ENCODE data around the gene NACC1.

NACC1 gene

GRCh38 chr19:13128583-13128982, 10.5 kb downstream of the NACC1 start:
- no peak overlapping the region for H3K27ac ChIP-seq (ENCODE audit: extremely low read depth, low read depth, low read length)
- no peak overlapping the region for H3K4me3 ChIP-seq (ENCODE audit: low read depth, low read length)
- no peak for TF ChIP-seq ZNF610 (tag by site-specific recombination; IDR thresholded peaks at IDR 0.05; ENCODE audit: borderline replicate concordance)
- H3K4me1 ChIP-seq (ENCODE audit: control insufficient read depth, insufficient read depth, low read length): no peaks in the 10 kb centered on the region
- H3K36me3 ChIP-seq (ENCODE audit: control insufficient read depth in 2 of 2, insufficient read depth in 1 of 2, low read length in 2 of 2): peaks cover 4 to 36% of the 10 kb centered on the region in 2 experiments; a peak in 2 of 3 replicates
- ChIA-PET CTCF (interaction anchor here (0.7 kb wide), 1 partner anchor 158 kb away, joined by 3 read pairs; no protein-coding TSS in a partner anchor), POLR2A (interaction anchor here (0.7 to 1.0 kb wide), 4 partner anchors 9 to 24 kb away, joined by 3 to 4 read pairs (median 3); partner anchors contain the start of gene NACC1)
- H3K9me3 ChIP-seq (ENCODE audit: control insufficient read depth, insufficient read depth, low read depth, low read length): no peaks in the 10 kb centered on the region

- Histone ChIP-seq H3K4me1 (ENCODE audit: control insufficient read depth, insufficient read depth, low read length) (no peaks in the 10 kb centered on the region), H3K36me3 (ENCODE audit: control insufficient read depth in 2 of 2, insufficient read depth in 1 of 2, low read length in 2 of 2) (peaks cover 9 to 38% of the 10 kb centered on the region in 2 experiments; a peak in 2 of 3 replicates), H3K4me3 (ENCODE audit: low read depth, low read length) (no peak overlapping the region), H3K9me3 (ENCODE audit: control insufficient read depth, insufficient read depth, low read depth, low read length) (no peaks in the 10 kb centered on the region), H3K27ac (ENCODE audit: extremely low read depth, low read depth, low read length) (no peak overlapping the region)
- no peak for TF ChIP-seq HOXA7 (CRISPR knock-in tag; IDR thresholded peaks at IDR 0.05; ENCODE audit: borderline replicate concordance)
- TF ChIP-seq ZXDB (tag by site-specific recombination; IDR thresholded peaks at IDR 0.05): no peak
- no peak for TF ChIP-seq ZNF776 (tag by site-specific recombination; IDR thresholded peaks at IDR 0.05; ENCODE audit: borderline replicate concordance)
- no peak for TF ChIP-seq ZNF837 (tag by site-specific recombination; IDR thresholded peaks at IDR 0.05)
- no peak for TF ChIP-seq ZNF449 (tag by site-specific recombination; IDR thresholded peaks at IDR 0.05)
- TF ChIP-seq KLF9 (tag by site-specific recombination; IDR thresholded peaks at IDR 0.05; ENCODE audit: low read depth): no peak
- no peak for TF ChIP-seq ZNF600 (tag by site-specific recombination; IDR thresholded peaks at IDR 0.05)
- TF ChIP-seq ATF2 (tag by site-specific recombination; IDR thresholded peaks at IDR 0.05; ENCODE audit: low read depth): no peak
- POLR2A ChIA-PET: interaction anchor here (0.7 to 1.3 kb wide), 4 partner anchors 11 to 23 kb away, joined by 3 to 4 read pairs (median 4); partner anchors contain the start of gene NACC1
- CTCF ChIA-PET: interaction anchor here (0.7 to 1.3 kb wide), 2 partner anchors 152 to 159 kb away, joined by 3 read pairs; no protein-coding TSS in a partner anchor
Measured at GRCh38 chr19:13129384-13129783, 11.3 kb downstream of the NACC1 start.

- peaks cover 11 to 47% of the 10 kb centered on the region in 2 experiments; a peak in 2 of 3 replicates for H3K36me3 ChIP-seq (ENCODE audit: control insufficient read depth in 2 of 2, insufficient read depth in 1 of 2, low read length in 2 of 2)
- no peak overlapping the region for H3K4me3 ChIP-seq (ENCODE audit: low read depth, low read length)
- H3K4me1 ChIP-seq (ENCODE audit: control insufficient read depth, insufficient read depth, low read length): no peaks in the 10 kb centered on the region
- CTCF ChIA-PET: interaction anchor here (0.9 kb wide), 1 partner anchor 63 kb away, joined by 4 read pairs; no protein-coding TSS in a partner anchor
- POLR2A ChIA-PET: interaction anchor here (1.0 to 1.6 kb wide), 5 partner anchors 8 to 193 kb away, joined by 3 to 6 read pairs (median 4); no protein-coding TSS in a partner anchor
- no peak overlapping the region for H3K27ac ChIP-seq (ENCODE audit: extremely low read depth, low read depth, low read length)
- TF ChIP-seq ZNF747 (tag by site-specific recombination; IDR thresholded peaks at IDR 0.05) (no peak), ZNF555 (tag by site-specific recombination; conservative IDR thresholded peaks at IDR 0.05) (no peak), TCF7L2 (IDR thresholded peaks at IDR 0.05; ENCODE audit: borderline replicate concordance, low read depth, low read length) (no peak), ZNF654 (tag by site-specific recombination; IDR thresholded peaks at IDR 0.05; ENCODE audit: low read depth) (no peak), ZNF580 (tag by site-specific recombination; IDR thresholded peaks at IDR 0.05) (0 out of 2 replicates have a peak, but pooled peaks have one; percentile 16), ZNF777 (tag by site-specific recombination; IDR thresholded peaks at IDR 0.05; ENCODE audit: borderline replicate concordance) (no peak), PATZ1 (tag by site-specific recombination; IDR thresholded peaks at IDR 0.05) (no peak), KLF17 (tag by site-specific recombination; IDR thresholded peaks at IDR 0.05) (0 out of 2 replicates have a peak, but pooled peaks have one; percentile 16), ZNF792 (tag by site-specific recombination; IDR thresholded peaks at IDR 0.05) (no peak), ZNF692 (tag by site-specific recombination; IDR thresholded peaks at IDR 0.05) (peak; percentile 60; the same call in 1 of the 2 replicates)
- no peaks in the 10 kb centered on the region for H3K9me3 ChIP-seq (ENCODE audit: control insufficient read depth, insufficient read depth, low read depth, low read length)
Measured at GRCh38 chr19:13130886-13131490, 12.9 kb downstream of the NACC1 start.
